ENCODE measurements around the gene CSN3.
A peak's percentile ranks its signal among the peaks of the same experiment; 100 is the strongest.

CSN3 gene

GRCh38 chr4:70225824-70226223, 16.6 kb upstream of the CSN3 start, which contains the start of gene FDCSP:
Gene FDCSP, plus strand, starts transcription at chr4:70226124. Its CDS starts 5,071 bp downstream, at chr4:70231195.
- no peak for FAIRE-seq
- TF ChIP-seq CTCF (IDR thresholded peaks at IDR 0.05; ENCODE audit: insufficient read depth, missing control alignments), result no peak
- DNase-seq (ENCODE audit: insufficient read length, low spot score), result no peak

DNA sequence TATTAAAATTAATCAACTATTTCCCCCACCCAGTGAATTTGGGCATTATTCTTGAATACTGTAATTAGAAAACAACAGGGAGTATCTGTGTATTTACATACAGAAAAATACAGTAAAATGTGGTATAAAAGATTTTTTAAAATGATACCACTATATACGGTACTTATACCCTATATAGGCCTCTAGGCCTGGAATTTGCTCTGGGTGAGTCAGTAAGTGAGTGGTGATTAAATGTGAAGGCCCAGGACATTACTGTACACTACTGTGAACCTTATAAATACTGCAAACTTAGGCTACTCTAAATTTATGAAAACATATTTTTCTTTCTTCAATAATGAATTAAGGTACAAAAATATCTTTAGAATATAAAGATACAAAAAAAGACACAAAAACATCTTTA, 6.3 kb upstream of the CSN3 start:
- no peak for FAIRE-seq
- no peak for DNase-seq (ENCODE audit: insufficient read length, low spot score)
- no peak for TF ChIP-seq CTCF (IDR thresholded peaks at IDR 0.05; ENCODE audit: insufficient read depth, missing control alignments)

GRCh38 chr4:70239131-70239883, 3.1 kb upstream of the CSN3 start:
- DNase-seq (ENCODE audit: insufficient read length, low spot score) (no peak), FAIRE-seq (peak; percentile 16)
- no peak for TF ChIP-seq CTCF (IDR thresholded peaks at IDR 0.05; ENCODE audit: insufficient read depth, missing control alignments)

DNA sequence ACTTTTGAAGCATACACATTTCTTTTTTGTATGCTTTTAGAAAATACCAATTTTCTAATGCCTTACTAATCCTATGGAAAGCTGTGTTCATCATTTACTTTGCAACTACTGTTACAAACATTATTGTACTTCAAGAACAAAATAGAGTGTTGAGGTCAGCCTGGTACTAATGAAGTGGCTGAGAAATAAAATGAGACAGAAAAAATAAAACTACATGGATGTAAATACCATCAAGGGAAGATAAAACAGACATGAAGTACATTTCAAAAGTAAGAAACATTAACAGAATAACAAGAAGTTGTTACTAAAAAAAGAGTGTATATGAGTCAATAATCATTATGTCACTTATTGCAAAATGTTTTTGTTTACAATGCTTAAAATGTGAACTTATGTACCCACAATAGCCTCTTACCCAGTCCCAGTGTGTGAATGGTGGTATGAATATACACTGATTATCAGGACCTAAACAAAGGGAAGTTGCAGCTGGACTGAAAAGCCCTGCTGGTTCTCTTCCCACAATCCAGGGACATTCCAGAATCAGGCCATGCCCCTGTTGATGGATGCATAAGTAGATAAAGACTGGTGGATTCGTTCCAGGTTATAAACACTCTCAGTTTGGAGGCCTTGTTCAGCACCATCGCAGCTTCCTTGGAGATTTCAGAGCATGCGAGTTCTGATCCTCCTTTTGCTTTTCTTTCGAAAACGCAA, 2.4 kb upstream of the CSN3 start:
- FAIRE-seq, result no peak
- no peak for TF ChIP-seq CTCF (IDR thresholded peaks at IDR 0.05; ENCODE audit: insufficient read depth, missing control alignments)
- DNase-seq (ENCODE audit: insufficient read length, low spot score), result no peak

GRCh38 chr4:70243091-70243490, 694 bp downstream of the CSN3 start:
- DNase-seq (ENCODE audit: insufficient read length, low spot score) (no peak), FAIRE-seq (no peak)
- TF ChIP-seq CTCF (IDR thresholded peaks at IDR 0.05; ENCODE audit: insufficient read depth, missing control alignments), result no peak

GRCh38 chr4:70251250-70251944, 9.0 kb downstream of the CSN3 start:
- no peak for TF ChIP-seq CTCF (IDR thresholded peaks at IDR 0.05; ENCODE audit: insufficient read depth, missing control alignments)
- no peak for FAIRE-seq
- no peak for DNase-seq (ENCODE audit: insufficient read length, low spot score)

All from D721Med (cell line).